Effector memory CD8-positive, alpha-beta T cell (primary cell): ENCODE data around the gene ZFPM1.
A peak's percentile ranks its signal among the peaks of the same experiment; 100 is the strongest.

ENCODE experiments used
- ATAC-seq: fragments of 150-1000 bp; cut with Tn5 transposase; replicated peaks from 2 replicates; pipeline ENCODE4 v1.10.0; 2021; ENCODE audit warnings: mild to moderate bottlenecking, moderate library complexity
- DNase-seq, 3 experiments: peaks; one replicate each; pipeline ENCODE4 v3.0.0; 2021
- H3K27ac Mint-ChIP-seq, 2 donors: one replicate each; pipeline ENCODE4 v1.8.0; 2022; ENCODE audit warnings: mild to moderate bottlenecking in 2 of 2, mixed read lengths in 2 of 2, moderate library complexity in 2 of 2
- H3K27me3 Mint-ChIP-seq, 2 donors: one replicate each; pipeline ENCODE4 v1.8.0; 2022; ENCODE audit warnings: mixed read lengths in 2 of 2
- H3K36me3 Mint-ChIP-seq: one replicate; pipeline ENCODE4 v1.8.0; 2022; ENCODE audit warnings: mild to moderate bottlenecking, moderate library complexity, mixed read lengths; ENCODE audit not compliant: insufficient read depth
- H3K4me1 Mint-ChIP-seq, 2 donors: one replicate each; pipeline ENCODE4 v1.8.0; 2022; ENCODE audit warnings: low read depth in 2 of 2, mixed read lengths in 2 of 2
- H3K4me3 Mint-ChIP-seq, 2 donors: one replicate each; pipeline ENCODE4 v1.8.0; 2022; ENCODE audit warnings: mild to moderate bottlenecking in 2 of 2, mixed read lengths in 2 of 2, moderate library complexity in 2 of 2
- H3K9me3 Mint-ChIP-seq, 2 donors: one replicate each; pipeline ENCODE4 v1.8.0; 2022; ENCODE audit warnings: mixed read lengths in 2 of 2

The ZFPM1 gene

DNA sequence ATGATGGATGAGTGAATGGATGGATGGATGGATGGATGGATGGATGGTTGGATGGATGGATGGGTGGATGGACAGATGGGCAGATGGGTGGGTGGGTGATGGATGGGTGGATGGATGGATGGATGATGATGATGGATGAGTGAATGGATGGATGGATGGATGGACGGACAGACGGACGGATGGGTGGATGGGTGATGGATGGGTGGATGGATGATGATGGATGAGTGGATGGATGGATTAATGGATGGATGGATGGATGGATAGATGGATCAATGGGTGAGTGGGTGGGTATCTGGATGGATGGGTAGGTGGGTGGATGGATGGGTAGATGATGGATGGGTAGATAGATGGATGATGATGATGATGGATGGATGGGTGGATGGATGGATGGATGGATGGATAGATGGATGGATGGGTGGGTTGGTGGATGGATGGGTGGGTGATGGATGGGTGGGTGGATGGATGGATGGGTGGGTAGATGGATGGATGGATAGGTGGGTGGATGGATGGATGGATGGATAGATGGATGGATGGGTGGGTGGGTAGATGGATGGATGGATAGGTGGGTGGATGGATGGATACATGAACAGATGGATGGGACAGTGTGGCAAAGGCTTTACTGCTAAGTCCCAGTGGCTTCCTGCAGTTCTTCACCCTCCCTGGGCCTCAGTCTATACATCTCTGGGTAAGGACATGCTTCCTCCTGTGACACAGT lies 30.2 kb upstream of the ZFPM1 start:
- no peak for DNase-seq
- H3K27ac Mint-ChIP-seq: peak overlapping the region in 1 of 2 donors; percentile 86
- peaks cover 0 to 4% of the 10 kb centered on the region in 2 donors for H3K9me3 Mint-ChIP-seq
- no peak for ATAC-seq
- peaks cover 0 to 11% of the 10 kb centered on the region in 2 donors for H3K27me3 Mint-ChIP-seq
- peaks cover 7 to 13% of the 10 kb centered on the region in 2 donors for H3K4me1 Mint-ChIP-seq
- H3K4me3 Mint-ChIP-seq: no peak overlapping the region
- H3K36me3 Mint-ChIP-seq: peaks cover 3% of the 10 kb centered on the region

GRCh38 chr16:88423448-88423850 lies 29.6 kb upstream of the ZFPM1 start:
- Mint-ChIP-seq H3K36me3 (peaks cover 3% of the 10 kb centered on the region), H3K9me3 (peaks cover 0 to 4% of the 10 kb centered on the region in 2 donors), H3K27me3 (peaks cover 0 to 5% of the 10 kb centered on the region in 2 donors), H3K27ac (peak overlapping the region in 1 of 2 donors; percentile 86), H3K4me3 (no peak overlapping the region), H3K4me1 (peaks cover 7 to 13% of the 10 kb centered on the region in 2 donors)
- no peak for DNase-seq
- ATAC-seq: no peak

DNA sequence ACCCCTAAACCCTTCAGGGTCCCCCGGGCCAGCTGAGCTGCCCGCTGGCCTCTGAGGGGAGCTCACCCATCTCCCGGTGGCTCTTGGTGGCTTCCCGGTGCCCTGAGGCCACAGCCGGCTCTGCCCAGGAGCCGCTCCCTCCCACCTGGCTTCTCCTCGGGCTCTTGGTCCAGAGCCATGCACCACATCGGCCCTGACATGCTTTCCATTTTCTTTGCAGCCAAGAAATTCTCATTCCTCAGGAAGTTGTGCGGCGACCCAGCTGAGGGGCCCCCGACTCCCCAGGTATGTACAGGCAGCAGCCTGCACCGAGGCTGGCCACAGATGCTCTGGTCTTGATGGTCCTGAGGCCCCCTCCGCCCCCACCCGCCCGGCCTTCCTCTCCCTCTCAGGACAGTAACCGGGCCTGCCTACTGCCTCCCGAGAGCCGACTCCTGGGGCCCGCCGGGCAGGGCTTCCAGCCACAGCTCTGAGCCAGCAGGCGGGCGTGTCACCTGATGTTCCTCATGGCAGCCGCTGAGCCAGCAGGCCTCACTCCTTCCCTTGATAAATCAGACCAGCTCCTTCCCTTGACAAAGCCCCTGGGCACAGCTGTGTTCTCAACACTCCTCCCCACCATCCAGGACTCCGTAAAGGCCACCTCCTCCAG lies 28.4 kb upstream of the ZFPM1 start:
- peaks cover 0 to 4% of the 10 kb centered on the region in 2 donors for H3K9me3 Mint-ChIP-seq
- H3K4me3 Mint-ChIP-seq: no peak overlapping the region
- peaks cover 8 to 13% of the 10 kb centered on the region in 2 donors for H3K4me1 Mint-ChIP-seq
- H3K36me3 Mint-ChIP-seq: peaks cover 3% of the 10 kb centered on the region
- no peak for DNase-seq
- no peaks in the 10 kb centered on the region for H3K27me3 Mint-ChIP-seq
- ATAC-seq: no peak
- H3K27ac Mint-ChIP-seq: peak overlapping the region; percentile 67 to 84

DNA sequence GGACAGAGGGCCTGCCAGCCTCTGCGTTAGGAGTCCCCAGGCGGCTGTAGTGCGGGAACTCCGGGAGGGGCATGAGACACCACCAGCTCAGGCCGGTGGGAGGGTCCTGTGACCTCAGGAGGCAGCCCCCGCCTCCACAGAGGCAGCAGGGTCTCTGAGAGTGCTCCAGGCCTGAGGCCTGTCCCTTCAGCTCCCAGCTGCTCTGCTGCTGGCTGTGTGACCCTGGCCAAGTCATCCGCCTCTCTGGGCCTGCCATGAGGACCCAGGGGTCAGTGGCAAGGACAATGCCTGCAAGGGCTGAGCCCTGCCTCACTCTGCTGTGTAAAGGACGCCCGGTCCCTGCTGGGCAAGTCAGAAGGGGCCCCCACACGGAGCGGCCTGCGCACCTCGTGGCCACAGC lies 27.1 kb upstream of the ZFPM1 start:
- peaks cover 3% of the 10 kb centered on the region for H3K36me3 Mint-ChIP-seq
- peak overlapping the region in 1 of 2 donors; percentile 32 for H3K27ac Mint-ChIP-seq
- ATAC-seq (no peak), DNase-seq (no peak)
- peaks cover 10 to 13% of the 10 kb centered on the region in 2 donors for H3K4me1 Mint-ChIP-seq
- H3K27me3 Mint-ChIP-seq: no peaks in the 10 kb centered on the region
- no peak overlapping the region for H3K4me3 Mint-ChIP-seq
- H3K9me3 Mint-ChIP-seq: peaks cover 0 to 4% of the 10 kb centered on the region in 2 donors

GRCh38 chr16:88427376-88427775 lies 25.7 kb upstream of the ZFPM1 start:
- no peaks in the 10 kb centered on the region for H3K27me3 Mint-ChIP-seq

GRCh38 chr16:88428156-88428555 lies 24.9 kb upstream of the ZFPM1 start:
- no peak for ATAC-seq
- H3K27me3 Mint-ChIP-seq: no peaks in the 10 kb centered on the region
- DNase-seq: no peak
- peaks cover 13 to 14% of the 10 kb centered on the region in 2 donors for H3K4me1 Mint-ChIP-seq
- H3K36me3 Mint-ChIP-seq: peaks cover 3% of the 10 kb centered on the region
- no peak overlapping the region for H3K4me3 Mint-ChIP-seq
- no peaks in the 10 kb centered on the region for H3K9me3 Mint-ChIP-seq
- no peak overlapping the region for H3K27ac Mint-ChIP-seq

More at GRCh38 chr16:88427376-88427775, 25.7 kb upstream of the ZFPM1 start:
- no peak for DNase-seq
- ATAC-seq: no peak
- H3K4me1 Mint-ChIP-seq: peaks cover 13 to 14% of the 10 kb centered on the region in 2 donors
- peaks cover 3% of the 10 kb centered on the region for H3K36me3 Mint-ChIP-seq
- H3K4me3 Mint-ChIP-seq: no peak overlapping the region
- peaks cover 0 to 4% of the 10 kb centered on the region in 2 donors for H3K9me3 Mint-ChIP-seq
- no peak overlapping the region for H3K27ac Mint-ChIP-seq

DNA sequence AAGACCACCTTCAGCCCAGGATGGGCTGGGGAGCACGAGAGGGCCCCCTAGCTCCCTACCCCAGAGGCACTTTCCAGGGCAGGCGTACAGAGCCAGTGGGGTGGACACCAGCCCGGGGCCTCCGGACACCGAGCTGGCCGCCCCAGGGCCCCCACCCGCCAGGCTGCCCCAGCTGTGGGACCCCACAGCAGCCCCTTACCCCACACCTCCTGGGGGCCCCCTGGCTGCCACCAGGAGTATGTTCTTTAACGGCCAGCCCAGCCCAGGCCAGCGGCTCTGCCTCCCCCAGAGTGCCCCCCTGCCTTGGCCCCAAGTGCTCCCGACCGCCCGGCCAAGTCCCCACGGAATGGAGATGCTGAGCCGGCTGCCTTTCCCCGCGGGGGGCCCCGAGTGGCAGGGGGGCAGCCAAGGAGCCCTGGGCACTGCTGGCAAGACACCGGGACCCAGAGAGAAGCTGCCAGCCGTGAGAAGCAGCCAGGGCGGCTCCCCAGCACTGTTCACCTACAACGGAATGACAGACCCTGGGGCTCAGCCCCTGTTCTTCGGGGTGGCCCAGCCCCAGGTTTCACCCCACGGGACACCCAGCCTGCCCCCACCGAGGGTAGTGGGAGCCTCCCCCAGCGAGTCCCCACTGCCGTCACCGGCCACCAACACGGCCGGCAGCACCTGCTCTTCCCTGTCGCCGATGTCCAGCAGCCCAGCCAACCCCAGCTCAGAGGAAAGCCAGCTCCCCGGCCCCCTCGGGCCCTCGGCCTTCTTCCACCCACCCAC lies 24.3 kb upstream of the ZFPM1 start:
- DNase-seq (no peak), ATAC-seq (no peak)
- no peak overlapping the region for H3K27ac Mint-ChIP-seq
- peak overlapping the region; percentile 6 to 43 for H3K4me3 Mint-ChIP-seq
- H3K9me3 Mint-ChIP-seq: no peaks in the 10 kb centered on the region
- peaks cover 3% of the 10 kb centered on the region for H3K36me3 Mint-ChIP-seq
- no peaks in the 10 kb centered on the region for H3K27me3 Mint-ChIP-seq
- H3K4me1 Mint-ChIP-seq: peaks cover 13 to 14% of the 10 kb centered on the region in 2 donors

DNA sequence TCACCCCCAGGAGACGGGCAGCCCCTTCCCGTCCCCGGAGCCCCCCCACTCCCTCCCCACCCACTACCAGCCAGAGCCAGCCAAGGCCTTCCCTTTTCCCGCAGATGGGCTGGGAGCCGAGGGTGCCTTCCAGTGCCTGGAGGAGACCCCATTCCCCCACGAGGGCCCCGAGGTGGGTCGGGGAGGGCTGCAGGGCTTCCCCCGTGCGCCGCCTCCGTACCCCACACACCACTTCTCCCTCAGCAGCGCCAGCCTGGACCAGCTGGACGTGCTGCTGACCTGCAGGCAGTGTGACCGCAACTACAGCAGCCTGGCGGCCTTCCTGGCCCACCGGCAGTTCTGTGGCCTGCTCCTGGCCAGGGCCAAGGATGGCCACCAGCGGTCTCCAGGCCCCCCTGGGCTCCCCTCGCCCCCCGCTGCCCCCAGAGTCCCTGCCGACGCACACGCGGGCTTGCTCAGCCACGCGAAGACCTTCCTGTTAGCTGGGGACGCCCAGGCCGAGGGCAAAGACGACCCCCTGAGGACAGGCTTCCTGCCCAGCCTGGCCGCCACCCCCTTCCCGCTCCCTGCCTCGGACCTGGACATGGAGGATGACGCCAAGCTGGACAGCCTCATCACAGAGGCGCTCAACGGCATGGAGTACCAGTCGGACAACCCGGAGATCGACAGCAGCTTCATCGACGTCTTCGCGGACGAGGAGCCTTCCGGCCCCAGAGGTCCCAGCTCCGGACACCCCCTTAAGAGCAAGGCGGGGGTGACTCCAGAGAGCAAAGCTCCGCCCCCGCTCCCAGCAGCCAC lies 23.5 kb upstream of the ZFPM1 start:
- Mint-ChIP-seq H3K27ac (peak overlapping the region in 1 of 2 donors; percentile 90), H3K4me1 (peaks cover 8 to 12% of the 10 kb centered on the region in 2 donors), H3K27me3 (no peaks in the 10 kb centered on the region), H3K36me3 (peaks cover 3% of the 10 kb centered on the region), H3K4me3 (peak overlapping the region; percentile 73 to 75), H3K9me3 (no peaks in the 10 kb centered on the region)
- no peak for ATAC-seq
- DNase-seq: no peak

DNA sequence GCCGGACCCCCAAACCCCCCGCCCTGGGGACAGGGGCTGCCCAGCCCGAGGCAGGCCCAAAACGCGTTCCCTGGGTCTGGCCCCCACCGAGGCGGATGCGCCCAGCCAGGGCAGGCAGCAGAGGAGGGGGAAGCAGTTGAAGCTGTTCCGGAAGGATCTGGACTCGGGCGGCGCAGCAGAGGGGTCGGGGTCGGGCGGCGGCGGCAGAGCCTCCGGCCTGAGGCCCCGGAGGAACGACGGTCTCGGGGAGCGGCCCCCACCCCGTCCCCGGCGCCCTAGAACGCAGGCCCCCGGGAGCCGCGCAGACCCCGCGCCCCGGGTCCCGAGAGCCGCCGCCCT lies 22.9 kb upstream of the ZFPM1 start:
- H3K9me3 Mint-ChIP-seq: no peaks in the 10 kb centered on the region
- H3K4me3 Mint-ChIP-seq: peak overlapping the region; percentile 73 to 75
- no peaks in the 10 kb centered on the region for H3K27me3 Mint-ChIP-seq
- ATAC-seq: peak; percentile 43
- peak overlapping the region in 1 of 2 donors; percentile 90 for H3K27ac Mint-ChIP-seq
- H3K4me1 Mint-ChIP-seq: peaks cover 3 to 10% of the 10 kb centered on the region in 2 donors
- H3K36me3 Mint-ChIP-seq: peaks cover under 1% of the 10 kb centered on the region
- DNase-seq: no peak

DNA sequence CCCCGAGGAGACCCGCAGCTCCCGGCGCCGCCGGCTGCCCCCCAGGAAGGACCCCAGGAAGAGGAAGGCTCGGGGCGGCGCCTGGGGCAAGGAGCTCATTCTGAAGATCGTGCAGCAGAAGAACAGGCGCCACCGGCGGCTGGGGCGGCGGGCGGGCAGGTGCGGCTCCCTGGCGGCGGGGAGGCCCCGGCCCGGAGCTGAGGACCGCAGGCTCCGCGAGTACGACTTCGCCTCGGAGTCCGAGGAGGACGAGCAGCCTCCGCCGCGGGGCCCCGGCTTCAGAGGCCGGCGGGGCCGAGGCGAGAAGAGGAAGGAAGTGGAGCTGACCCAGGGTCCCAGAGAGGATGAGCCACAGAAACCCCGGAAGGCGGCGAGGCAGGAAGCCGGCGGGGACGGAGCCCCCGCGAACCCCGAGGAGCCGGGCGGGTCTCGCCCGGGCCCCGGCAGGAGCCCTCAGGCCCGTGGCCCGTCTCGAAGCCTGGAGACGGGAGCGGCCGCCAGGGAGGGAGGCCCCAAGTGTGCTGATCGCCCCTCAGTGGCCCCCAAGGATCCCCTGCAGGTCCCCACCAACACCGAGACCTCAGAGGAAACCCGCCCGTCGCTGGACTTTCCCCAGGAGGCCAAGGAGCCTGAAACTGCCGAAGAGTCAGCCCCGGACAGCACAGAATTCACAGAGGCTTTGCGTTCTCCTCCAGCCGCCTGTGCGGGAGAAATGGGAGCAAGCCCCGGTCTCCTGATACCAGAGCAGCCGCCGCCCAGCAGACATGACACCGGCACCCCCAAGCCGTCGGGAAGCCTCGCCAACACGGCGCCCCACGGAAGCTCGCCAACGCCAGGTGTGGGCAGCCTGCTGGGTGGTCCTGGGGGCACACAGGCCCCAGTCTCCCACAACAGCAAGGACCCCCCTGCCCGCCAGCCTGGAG lies 22.3 kb upstream of the ZFPM1 start:
- H3K27me3 Mint-ChIP-seq: no peaks in the 10 kb centered on the region
- H3K4me1 Mint-ChIP-seq: peaks cover 0 to 8% of the 10 kb centered on the region in 2 donors
- peak overlapping the region; percentile 73 to 75 for H3K4me3 Mint-ChIP-seq
- no peaks in the 10 kb centered on the region for H3K36me3 Mint-ChIP-seq
- H3K27ac Mint-ChIP-seq: peak overlapping the region; percentile 88 to 90
- ATAC-seq (peak; percentile 75), DNase-seq (peak; percentile 24 to 50 (median 35))
- H3K9me3 Mint-ChIP-seq: no peaks in the 10 kb centered on the region

- Mint-ChIP-seq H3K9me3 (no peaks in the 10 kb centered on the region), H3K4me3 (peak overlapping the region; percentile 73 to 75), H3K27me3 (no peaks in the 10 kb centered on the region), H3K27ac (peak overlapping the region in 1 of 2 donors; percentile 88), H3K4me1 (peaks cover 0 to 8% of the 10 kb centered on the region in 2 donors), H3K36me3 (peaks cover 4% of the 10 kb centered on the region)
- ATAC-seq: no peak
- no peak for DNase-seq
Measured at GRCh38 chr16:88431651-88432050, 21.4 kb upstream of the ZFPM1 start.

GRCh38 chr16:88432174-88432573 lies 20.9 kb upstream of the ZFPM1 start:
- no peak overlapping the region for H3K27ac Mint-ChIP-seq
- H3K27me3 Mint-ChIP-seq: no peaks in the 10 kb centered on the region
- peak overlapping the region; percentile 73 to 75 for H3K4me3 Mint-ChIP-seq

More at GRCh38 chr16:88432174-88432573, 20.9 kb upstream of the ZFPM1 start:
- ATAC-seq: no peak
- Mint-ChIP-seq H3K9me3 (no peaks in the 10 kb centered on the region), H3K36me3 (peaks cover 4% of the 10 kb centered on the region), H3K4me1 (peaks cover 0 to 8% of the 10 kb centered on the region in 2 donors)
- no peak for DNase-seq
